GM23338 (cell line): ENCODE data around the gene NBEAL2. TPM values are rescaled to one million over a fixed set of nuclear protein-coding genes. Genes with fewer than 3 reads are reported as not detected.
"Not testable (repeated sequence)": the region's sequence is repeated elsewhere in the genome, so short reads cannot be mapped to it uniquely, and the experiment has no call there.

Experiments used
- ATAC-seq: fragments of 200-7000 bp; cut with Tn5 transposase; 3 replicates; pipeline ENCODE4 v1.9.1; 2020
- DNase-seq: peaks from one replicate; pipeline ENCODE4 v3.0.0-alpha.2; 2015; ENCODE audit warnings: low spot score
- H2AFZ ChIP-seq: fragments of 200-600 bp; sonication (generic); 2 replicates; pipeline ENCODE4 v1.8.0; 2016; ENCODE audit warnings: antibody characterized with exemption, mild to moderate bottlenecking, moderate library complexity
- H3F3A ChIP-seq: fragments of 200-600 bp; sonication (generic); replicated peaks from 2 replicates; pipeline ENCODE4 v1.8.0; 2017; ENCODE audit warnings: antibody characterized with exemption, mixed run types, low read depth
- H3K27ac ChIP-seq: fragments of 200-600 bp; sonication (generic); 2 replicates; pipeline ENCODE4 v1.6.1; 2016; ENCODE audit warnings: low read depth
- H3K27me3 ChIP-seq: fragments of 200-600 bp; sonication (generic); 2 replicates; pipeline ENCODE4 v1.8.0; 2016; ENCODE audit warnings: mild to moderate bottlenecking, mixed run types, moderate library complexity; ENCODE audit not compliant: insufficient read depth
- H3K36me3 ChIP-seq: fragments of 200-600 bp; sonication (generic); 2 replicates; pipeline ENCODE4 v1.8.0; 2016; ENCODE audit warnings: mild to moderate bottlenecking; ENCODE audit not compliant: insufficient read depth
- H3K4me1 ChIP-seq: fragments of 200-600 bp; sonication (generic); 2 replicates; pipeline ENCODE4 v1.8.0; 2016; ENCODE audit warnings: mild to moderate bottlenecking, moderate library complexity; ENCODE audit not compliant: insufficient read depth
- H3K4me2 ChIP-seq: fragments of 200-600 bp; sonication (generic); 2 replicates; pipeline ENCODE4 v1.7.1; 2017; ENCODE audit warnings: mixed run types
- H3K4me3 ChIP-seq: fragments of 200-600 bp; sonication (generic); 2 replicates; pipeline ENCODE4 v1.6.1; 2016; ENCODE audit warnings: mixed run types
- H3K79me2 ChIP-seq: fragments of 200-600 bp; sonication (generic); replicated peaks from 2 replicates; pipeline ENCODE4 v1.8.0; 2017; ENCODE audit warnings: mild to moderate bottlenecking; ENCODE audit not compliant: insufficient read depth
- H3K9me2 ChIP-seq: fragments of 200-600 bp; sonication (generic); 2 replicates; pipeline ENCODE4 v1.8.0; 2017; ENCODE audit not compliant: insufficient read depth
- H4K20me1 ChIP-seq: fragments of 200-600 bp; sonication (generic); replicated peaks from 2 replicates; pipeline ENCODE4 v1.8.0; 2017; ENCODE audit warnings: mild to moderate bottlenecking; ENCODE audit not compliant: insufficient read depth
- H3K27ac Mint-ChIP-seq: 2 replicates; pipeline ENCODE4 v1.8.0; 2020; ENCODE audit warnings: inconsistent platforms, mild to moderate bottlenecking, moderate library complexity, mixed read lengths
- H3K27me3 Mint-ChIP-seq: 3 replicates; pipeline ENCODE4 v1.8.0; 2022; ENCODE audit warnings: low read depth, mild to moderate bottlenecking, moderate library complexity, mixed read lengths, inconsistent platforms; ENCODE audit not compliant: insufficient read depth, poor library complexity
- H3K36me3 Mint-ChIP-seq: 3 replicates; pipeline ENCODE4 v1.8.0; 2021; ENCODE audit warnings: low read depth, mild to moderate bottlenecking, inconsistent platforms, moderate library complexity, mixed read lengths
- H3K4me1 Mint-ChIP-seq: 3 replicates; pipeline ENCODE4 v1.8.0; 2020; ENCODE audit warnings: mild to moderate bottlenecking, inconsistent platforms, mixed read lengths
- H3K4me3 Mint-ChIP-seq: 3 replicates; pipeline ENCODE4 v1.8.0; 2021; ENCODE audit warnings: moderate library complexity, mild to moderate bottlenecking, inconsistent platforms, mixed read lengths
- H3K9me3 Mint-ChIP-seq: 3 replicates; pipeline ENCODE4 v1.8.0; 2020; ENCODE audit warnings: moderate library complexity, mild to moderate bottlenecking, inconsistent platforms, mixed read lengths
- CREB1 ChIP-seq: fragments of 250-450 bp; sonication (Bioruptor Pico); IDR thresholded peaks from 2 replicates; pipeline ENCODE4 v1.5.0; 2020; ENCODE audit warnings: low read depth, mild to moderate bottlenecking, moderate library complexity
- EZH2 ChIP-seq: fragments of 200-600 bp; sonication (generic); IDR thresholded peaks from one replicate; pipeline ENCODE4 v1.8.0; 2017; ENCODE audit warnings: antibody characterized with exemption, mild to moderate bottlenecking, low read depth; ENCODE audit not compliant: unreplicated experiment
- JUNB ChIP-seq: IDR thresholded peaks from one replicate; pipeline ENCODE4 v1.6.1; 2016; ENCODE audit warnings: antibody characterized with exemption; ENCODE audit not compliant: unreplicated experiment
- NANOG ChIP-seq: IDR thresholded peaks from 2 replicates; pipeline ENCODE4 v1.6.1; 2016; ENCODE audit warnings: antibody characterized with exemption, borderline replicate concordance
- ZNF331 ChIP-seq: fragments of 250-450 bp; sonication (Bioruptor Pico); IDR thresholded peaks from 2 replicates; pipeline ENCODE4 v1.5.0; 2020; ENCODE audit warnings: low read depth, mild to moderate bottlenecking, moderate library complexity
- polyA plus RNA-seq: library from polyadenylated mRNA; unstranded; fragments of >200 nt; fragmentation: Nextera tagmentation; extraction: Ambion mirVana; gene quantifications from 2 replicates; pipeline ENCODE4 v1.2.1, GENCODE V29; 2016
- total RNA-seq: library from RNA; depleted of rRNA; stranded (reverse); fragments of >200 nt; shearing (Covaris generic); gene quantifications from 2 replicates; pipeline ENCODE4 v1.2.3, GENCODE V29; 2014
- TF ChIP-seq, protein P1 (sequence below): IDR thresholded peaks from one replicate; pipeline ENCODE4 v1.6.1; 2018; ENCODE audit warnings: antibody characterized with exemption; ENCODE audit not compliant: unreplicated experiment

Gene NBEAL2
- total and polyA plus RNA-seq, 2 experiments from 2014 or later = 13.5 to 79.9 TPM

DNA sequence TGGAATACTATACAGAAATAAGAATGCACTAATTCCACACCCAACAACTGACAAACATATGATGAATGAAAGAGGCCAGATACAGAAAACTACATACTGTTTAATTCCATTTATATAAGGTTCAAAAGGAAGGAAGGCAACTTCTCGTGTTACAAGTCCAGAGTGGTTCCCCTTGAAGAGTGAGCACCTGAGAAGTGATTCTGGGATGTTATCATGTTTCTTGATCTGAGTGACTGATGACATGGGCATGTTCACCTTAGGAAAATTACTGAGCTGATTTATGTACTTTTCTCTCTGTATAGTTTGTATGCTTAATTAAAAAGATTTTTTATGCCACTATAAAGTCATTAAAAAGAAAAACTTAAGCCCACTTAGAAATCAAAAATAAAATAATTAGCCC is 16.5 kb upstream of the NBEAL2 start (continued):
- TF ChIP-seq, protein P1, sequence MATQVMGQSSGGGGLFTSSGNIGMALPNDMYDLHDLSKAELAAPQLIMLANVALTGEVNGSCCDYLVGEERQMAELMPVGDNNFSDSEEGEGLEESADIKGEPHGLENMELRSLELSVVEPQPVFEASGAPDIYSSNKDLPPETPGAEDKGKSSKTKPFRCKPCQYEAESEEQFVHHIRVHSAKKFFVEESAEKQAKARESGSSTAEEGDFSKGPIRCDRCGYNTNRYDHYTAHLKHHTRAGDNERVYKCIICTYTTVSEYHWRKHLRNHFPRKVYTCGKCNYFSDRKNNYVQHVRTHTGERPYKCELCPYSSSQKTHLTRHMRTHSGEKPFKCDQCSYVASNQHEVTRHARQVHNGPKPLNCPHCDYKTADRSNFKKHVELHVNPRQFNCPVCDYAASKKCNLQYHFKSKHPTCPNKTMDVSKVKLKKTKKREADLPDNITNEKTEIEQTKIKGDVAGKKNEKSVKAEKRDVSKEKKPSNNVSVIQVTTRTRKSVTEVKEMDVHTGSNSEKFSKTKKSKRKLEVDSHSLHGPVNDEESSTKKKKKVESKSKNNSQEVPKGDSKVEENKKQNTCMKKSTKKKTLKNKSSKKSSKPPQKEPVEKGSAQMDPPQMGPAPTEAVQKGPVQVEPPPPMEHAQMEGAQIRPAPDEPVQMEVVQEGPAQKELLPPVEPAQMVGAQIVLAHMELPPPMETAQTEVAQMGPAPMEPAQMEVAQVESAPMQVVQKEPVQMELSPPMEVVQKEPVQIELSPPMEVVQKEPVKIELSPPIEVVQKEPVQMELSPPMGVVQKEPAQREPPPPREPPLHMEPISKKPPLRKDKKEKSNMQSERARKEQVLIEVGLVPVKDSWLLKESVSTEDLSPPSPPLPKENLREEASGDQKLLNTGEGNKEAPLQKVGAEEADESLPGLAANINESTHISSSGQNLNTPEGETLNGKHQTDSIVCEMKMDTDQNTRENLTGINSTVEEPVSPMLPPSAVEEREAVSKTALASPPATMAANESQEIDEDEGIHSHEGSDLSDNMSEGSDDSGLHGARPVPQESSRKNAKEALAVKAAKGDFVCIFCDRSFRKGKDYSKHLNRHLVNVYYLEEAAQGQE = no peak
- no peak for TF ChIP-seq EZH2

DNA sequence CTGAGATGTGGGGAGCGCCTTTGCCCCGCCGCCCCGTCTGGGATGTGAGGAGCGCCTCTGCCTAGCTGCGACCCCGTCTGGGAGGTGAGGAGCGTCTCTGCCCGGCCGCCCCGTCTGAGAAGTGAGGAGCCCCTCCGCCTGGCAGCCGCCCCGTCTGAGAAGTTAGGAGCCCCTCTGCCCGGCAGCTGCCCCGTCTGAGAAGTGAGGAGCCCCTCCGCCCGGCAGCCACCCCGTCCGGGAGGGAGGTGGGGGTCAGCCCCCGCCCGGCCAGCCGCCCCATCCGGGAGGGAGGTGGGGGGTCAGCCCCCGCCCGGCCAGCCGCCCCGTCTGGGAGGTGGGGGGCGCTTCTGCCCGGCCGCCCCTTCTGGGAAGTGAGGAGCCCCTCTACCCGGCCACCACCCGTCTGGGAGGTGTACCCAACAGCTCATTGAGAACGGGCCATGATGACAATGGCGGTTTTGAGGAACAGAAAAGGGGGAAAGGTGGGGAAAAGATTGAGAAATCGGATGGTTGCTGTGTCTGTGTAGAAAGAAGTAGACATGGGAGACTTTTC is 15.4 kb upstream of the NBEAL2 start:
- H3K27me3 ChIP-seq, H3K36me3 ChIP-seq, DNase-seq, H3F3A ChIP-seq, H3K27me3 Mint-ChIP-seq, H3K4me3 ChIP-seq, H3K4me3 Mint-ChIP-seq, H3K4me2 ChIP-seq, ATAC-seq, H3K27ac ChIP-seq, H3K9me3 Mint-ChIP-seq, H3K27ac Mint-ChIP-seq, H2AFZ ChIP-seq, H3K9me2 ChIP-seq: not testable (repeated sequence)
- Histone ChIP-seq H3K4me1 (peaks cover 16% of the 10 kb centered on the region; the same call in 1 of the 2 replicates), H4K20me1 (peaks cover 63% of the 10 kb centered on the region), H3K79me2 (peaks cover 90% of the 10 kb centered on the region)
- peaks cover 37% of the 10 kb centered on the region for H3K4me1 Mint-ChIP-seq
- H3K36me3 Mint-ChIP-seq = peaks cover 37% of the 10 kb centered on the region

DNA sequence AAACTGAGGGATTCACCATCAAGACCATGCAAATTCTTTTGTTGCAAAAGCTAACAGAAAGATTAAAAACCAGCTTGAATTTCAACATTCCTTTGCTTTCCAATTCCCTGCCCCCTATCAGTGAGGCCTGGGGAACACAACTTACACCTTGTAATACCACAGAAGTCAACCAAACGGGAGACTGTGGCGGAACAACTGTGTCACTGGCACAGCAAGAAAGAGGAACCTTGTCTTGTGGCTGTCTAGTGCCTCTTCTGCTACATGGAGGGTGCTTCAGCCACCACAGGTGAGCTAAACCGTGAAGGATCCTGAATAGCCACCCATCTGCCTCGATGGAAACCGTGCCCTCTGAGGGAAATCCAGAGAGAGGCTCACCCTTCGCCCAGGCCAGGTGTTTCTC is 14.3 kb upstream of the NBEAL2 start:
- peaks cover 32% of the 10 kb centered on the region for H3K4me1 Mint-ChIP-seq
- no peak for DNase-seq
- TF ChIP-seq EZH2 (no peak), JUNB (no peak), CREB1 (CRISPR knock-in tag) (no peak), ZNF331 (CRISPR knock-in tag) (no peak), NANOG (no peak)
- TF ChIP-seq, protein P1 = no peak

More for the DNA sequence above, 14.3 kb upstream of the NBEAL2 start:
- H3K27me3 Mint-ChIP-seq = peaks cover 6% of the 10 kb centered on the region
- H3K9me3 Mint-ChIP-seq = peaks cover 8% of the 10 kb centered on the region; the same call in 2 of the 3 replicates
- no peak overlapping the region for H2AFZ ChIP-seq
- H3K27me3 ChIP-seq = no peaks in the 10 kb centered on the region
- H3K9me2 ChIP-seq = no peaks in the 10 kb centered on the region
- peaks cover 61% of the 10 kb centered on the region for H4K20me1 ChIP-seq
- H3K4me3 ChIP-seq = no peak overlapping the region
- peaks cover 90% of the 10 kb centered on the region for H3K79me2 ChIP-seq
- no peak overlapping the region; the same call in 1 of the 2 replicates for H3K4me2 ChIP-seq
- peaks cover 15% of the 10 kb centered on the region; the same call in 1 of the 2 replicates for H3K4me1 ChIP-seq
- H3K36me3 ChIP-seq = no peaks in the 10 kb centered on the region; the same call in 1 of the 2 replicates
- H3F3A ChIP-seq = no peaks in the 10 kb centered on the region
- no peak overlapping the region for H3K4me3 Mint-ChIP-seq
- H3K36me3 Mint-ChIP-seq = peaks cover 45% of the 10 kb centered on the region
- no peak overlapping the region for H3K27ac Mint-ChIP-seq
- H3K27ac ChIP-seq = no peak overlapping the region
- ATAC-seq = no peak
